Neural cell (in vitro differentiated cells): Measurements from ENCODE around the gene FARP1.

Experiments
- EZH2 ChIP-seq: fragments of 200-600, 300-800 bp; shearing (Covaris generic), sonication (generic); IDR thresholded peaks from 2 replicates; pipeline ENCODE4 v1.6.1; 2014; ENCODE audit warnings: antibody characterized with exemption, low read length, borderline replicate concordance, mild to moderate bottlenecking; ENCODE audit not compliant: insufficient read depth, poor library complexity, severe bottlenecking
- POLR2AphosphoS5 ChIP-seq: IDR thresholded peaks from 2 replicates; pipeline ENCODE4 v1.6.1; 2012
- RAD21 ChIP-seq: fragments of 450-650 bp; conservative IDR thresholded peaks from 2 replicates; pipeline ENCODE4 v1.6.1; 2014; ENCODE audit warnings: antibody characterized with exemption, mild to moderate bottlenecking, moderate library complexity
- TF ChIP-seq, protein P1 (sequence below): fragments of 450-650 bp; IDR thresholded peaks from 2 replicates; pipeline ENCODE4 v1.5.1; 2014; ENCODE audit warnings: antibody characterized with exemption, mild to moderate bottlenecking, moderate library complexity; ENCODE audit not compliant: poor library complexity, severe bottlenecking
- TF ChIP-seq, protein P2 (sequence below): IDR thresholded peaks from 2 replicates; pipeline ENCODE4 v1.6.1; 2012; ENCODE audit warnings: borderline replicate concordance

DNA sequence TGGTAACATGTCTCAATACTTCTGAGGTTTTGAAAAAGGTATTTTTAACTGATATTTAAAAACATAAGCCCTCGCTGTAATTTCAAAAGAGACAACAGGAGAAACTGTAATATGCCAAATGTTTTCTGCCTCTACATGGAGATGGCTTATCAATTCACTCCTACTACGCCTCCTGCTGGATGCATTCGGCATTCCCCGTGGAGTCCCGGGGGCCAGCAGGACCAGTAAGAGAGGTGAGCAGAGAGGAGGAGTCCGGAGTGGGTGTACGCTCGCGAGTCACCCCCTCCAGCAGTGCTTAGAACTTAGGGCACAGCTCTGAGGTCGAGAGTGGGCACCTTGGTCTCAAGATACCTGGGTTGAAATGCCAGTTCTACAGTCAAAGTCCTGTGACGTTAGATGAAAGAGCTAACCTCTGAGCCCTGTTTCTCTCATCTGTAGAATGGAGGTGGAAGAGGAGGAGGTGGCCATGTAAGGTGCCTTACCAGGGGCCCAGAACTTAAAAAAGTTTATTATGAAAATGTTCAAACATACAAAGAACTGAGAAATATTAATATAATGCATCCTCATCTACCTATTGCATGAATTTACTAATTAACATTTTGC lies 323.8 kb downstream of the FARP1 start:
- TF ChIP-seq, protein P1, sequence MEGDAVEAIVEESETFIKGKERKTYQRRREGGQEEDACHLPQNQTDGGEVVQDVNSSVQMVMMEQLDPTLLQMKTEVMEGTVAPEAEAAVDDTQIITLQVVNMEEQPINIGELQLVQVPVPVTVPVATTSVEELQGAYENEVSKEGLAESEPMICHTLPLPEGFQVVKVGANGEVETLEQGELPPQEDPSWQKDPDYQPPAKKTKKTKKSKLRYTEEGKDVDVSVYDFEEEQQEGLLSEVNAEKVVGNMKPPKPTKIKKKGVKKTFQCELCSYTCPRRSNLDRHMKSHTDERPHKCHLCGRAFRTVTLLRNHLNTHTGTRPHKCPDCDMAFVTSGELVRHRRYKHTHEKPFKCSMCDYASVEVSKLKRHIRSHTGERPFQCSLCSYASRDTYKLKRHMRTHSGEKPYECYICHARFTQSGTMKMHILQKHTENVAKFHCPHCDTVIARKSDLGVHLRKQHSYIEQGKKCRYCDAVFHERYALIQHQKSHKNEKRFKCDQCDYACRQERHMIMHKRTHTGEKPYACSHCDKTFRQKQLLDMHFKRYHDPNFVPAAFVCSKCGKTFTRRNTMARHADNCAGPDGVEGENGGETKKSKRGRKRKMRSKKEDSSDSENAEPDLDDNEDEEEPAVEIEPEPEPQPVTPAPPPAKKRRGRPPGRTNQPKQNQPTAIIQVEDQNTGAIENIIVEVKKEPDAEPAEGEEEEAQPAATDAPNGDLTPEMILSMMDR, result no peak
- TF ChIP-seq POLR2AphosphoS5 (no peak), EZH2 (no peak), RAD21 (no peak)
- TF ChIP-seq, protein P2, sequence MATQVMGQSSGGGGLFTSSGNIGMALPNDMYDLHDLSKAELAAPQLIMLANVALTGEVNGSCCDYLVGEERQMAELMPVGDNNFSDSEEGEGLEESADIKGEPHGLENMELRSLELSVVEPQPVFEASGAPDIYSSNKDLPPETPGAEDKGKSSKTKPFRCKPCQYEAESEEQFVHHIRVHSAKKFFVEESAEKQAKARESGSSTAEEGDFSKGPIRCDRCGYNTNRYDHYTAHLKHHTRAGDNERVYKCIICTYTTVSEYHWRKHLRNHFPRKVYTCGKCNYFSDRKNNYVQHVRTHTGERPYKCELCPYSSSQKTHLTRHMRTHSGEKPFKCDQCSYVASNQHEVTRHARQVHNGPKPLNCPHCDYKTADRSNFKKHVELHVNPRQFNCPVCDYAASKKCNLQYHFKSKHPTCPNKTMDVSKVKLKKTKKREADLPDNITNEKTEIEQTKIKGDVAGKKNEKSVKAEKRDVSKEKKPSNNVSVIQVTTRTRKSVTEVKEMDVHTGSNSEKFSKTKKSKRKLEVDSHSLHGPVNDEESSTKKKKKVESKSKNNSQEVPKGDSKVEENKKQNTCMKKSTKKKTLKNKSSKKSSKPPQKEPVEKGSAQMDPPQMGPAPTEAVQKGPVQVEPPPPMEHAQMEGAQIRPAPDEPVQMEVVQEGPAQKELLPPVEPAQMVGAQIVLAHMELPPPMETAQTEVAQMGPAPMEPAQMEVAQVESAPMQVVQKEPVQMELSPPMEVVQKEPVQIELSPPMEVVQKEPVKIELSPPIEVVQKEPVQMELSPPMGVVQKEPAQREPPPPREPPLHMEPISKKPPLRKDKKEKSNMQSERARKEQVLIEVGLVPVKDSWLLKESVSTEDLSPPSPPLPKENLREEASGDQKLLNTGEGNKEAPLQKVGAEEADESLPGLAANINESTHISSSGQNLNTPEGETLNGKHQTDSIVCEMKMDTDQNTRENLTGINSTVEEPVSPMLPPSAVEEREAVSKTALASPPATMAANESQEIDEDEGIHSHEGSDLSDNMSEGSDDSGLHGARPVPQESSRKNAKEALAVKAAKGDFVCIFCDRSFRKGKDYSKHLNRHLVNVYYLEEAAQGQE, result no peak
